HCT116 (cell line): Measurements from ENCODE around the gene KHSRP. TPM values are rescaled to one million over a fixed set of nuclear protein-coding genes. Genes with fewer than 3 reads are reported as not detected.

Experiments
- ATAC-seq: fragments of 200-7000 bp; cut with Tn5 transposase; 2 replicates; pipeline ENCODE4 v1.9.1; 2020; ENCODE audit warnings: mild to moderate bottlenecking, moderate library complexity
- BruUV-seq: library from RNA; stranded (reverse); fragments of 400-500 nt; replicated peaks from 2 replicates; lab custom pipeline; 2021; lab: Mats Ljungman, UMichigan
- CTCF ChIA-PET: fragments of 300-600 bp; sonication (Branson Sonifier 250); formaldehyde crosslinking; loops from one replicate; lab custom pipeline; 2021; ENCODE audit warnings: antibody characterized with exemption; lab: Charles Lee
- POLR2A ChIA-PET: fragments of 300-600, 350-600 bp; sonication (Branson Sonifier 250); formaldehyde crosslinking; loops from one replicate; lab custom pipeline; 2021; ENCODE audit warnings: antibody characterized with exemption; lab: Charles Lee
- RAD21 ChIA-PET, 2 experiments: fragments of 300-600 bp; sonication (Branson Sonifier 250); formaldehyde crosslinking; loops; one replicate each; lab custom pipeline; 2023; ENCODE audit warnings: low total read pairs in 2 of 2; ENCODE audit not compliant: uncharacterized antibody in 2 of 2, unreplicated experiment in 2 of 2, low non-redundant PET in 1 of 2; lab: Charles Lee
- DNase-seq: peaks from one replicate; pipeline ENCODE4 v3.0.0-alpha.2; 2010; ENCODE audit warnings: low read depth, low spot score
- H2AFZ ChIP-seq: fragments of 200-600 bp; shearing (Covaris generic), sonication (generic); 2 replicates; pipeline ENCODE4 v1.6.1; 2017; ENCODE audit warnings: low read depth, mixed run types, mixed read lengths, antibody characterized with exemption, low read length; ENCODE audit not compliant: poor library complexity, severe bottlenecking
- H3K27ac ChIP-seq: 2 replicates; pipeline ENCODE4 v1.5.1; 2012; ENCODE audit warnings: low read depth, low read length
- H3K27me3 ChIP-seq: fragments of 200-600 bp; sonication (generic); 2 replicates; pipeline ENCODE4 v1.6.1; 2016; ENCODE audit warnings: mixed run types, low read length, mixed read lengths; ENCODE audit not compliant: insufficient read depth
- H3K36me3 ChIP-seq, 2 experiments: fragments of 200-500 bp in 1 of 2; fragments of 200-600 bp in 1 of 2; sonication (Bioruptor generic) in 1 of 2; sonication (generic) in 1 of 2; 2 replicates each; pipeline versions ENCODE4 v1.5.1 to v1.6.1; 2014 to 2016; ENCODE audit warnings: low read length in 2 of 2, inconsistent platforms in 1 of 2, mixed read lengths in 1 of 2, mixed run types in 1 of 2; ENCODE audit not compliant: insufficient read depth in 2 of 2, control insufficient read depth in 1 of 2
- H3K4me1 ChIP-seq, 2 experiments: fragments of 200-600 bp in 1 of 2; sonication (generic) in 1 of 2; 2 replicates each; pipeline versions ENCODE4 v1.5.1 to v1.6.1; 2012 to 2017; ENCODE audit warnings: low read length in 2 of 2, inconsistent platforms in 1 of 2, mild to moderate bottlenecking in 1 of 2, mixed read lengths in 1 of 2, mixed run types in 1 of 2, moderate library complexity in 1 of 2; ENCODE audit not compliant: insufficient read depth in 2 of 2, control insufficient read depth in 1 of 2
- H3K4me2 ChIP-seq: fragments of 200-600 bp; sonication (generic); 2 replicates; pipeline ENCODE4 v1.6.1; 2017; ENCODE audit warnings: mixed run types, low read length, mixed read lengths
- H3K4me3 ChIP-seq, 2 experiments: fragments of 200-600 bp in 1 of 2; sonication (generic) in 1 of 2; replicated peaks in 1 of 2; 2 replicates each; pipeline ENCODE4 v1.5.1; 2011 to 2016; ENCODE audit warnings: low read length in 2 of 2, control low read depth in 1 of 2, low read depth in 1 of 2, mild to moderate bottlenecking in 1 of 2, mixed read lengths in 1 of 2, mixed run types in 1 of 2
- H3K79me2 ChIP-seq: fragments of 200-600 bp; sonication (generic); 2 replicates; pipeline ENCODE4 v1.6.1; 2017; ENCODE audit warnings: mild to moderate bottlenecking, mixed run types, low read length, moderate library complexity, mixed read lengths; ENCODE audit not compliant: insufficient read depth
- H3K9ac ChIP-seq: fragments of 200-600 bp; sonication (generic); 2 replicates; pipeline ENCODE4 v1.6.1; 2016; ENCODE audit warnings: low read length, mixed read lengths
- H3K9me2 ChIP-seq: fragments of 200-600 bp; sonication (generic), shearing (Covaris generic); 2 replicates; pipeline ENCODE4 v1.6.1; 2017; ENCODE audit warnings: mixed run types, mild to moderate bottlenecking, moderate library complexity; ENCODE audit not compliant: insufficient read depth
- H3K9me3 ChIP-seq, 2 experiments: fragments of 200-500 bp in 1 of 2; fragments of 200-600 bp in 1 of 2; sonication (Bioruptor generic) in 1 of 2; sonication (generic) in 1 of 2; 2 replicates each; pipeline ENCODE4 v1.6.1; 2014 to 2017; ENCODE audit warnings: low read length in 2 of 2, mixed read lengths in 2 of 2, inconsistent platforms in 1 of 2, low read depth in 1 of 2, mild to moderate bottlenecking in 1 of 2, mixed run types in 1 of 2, moderate library complexity in 1 of 2; ENCODE audit not compliant: control insufficient read depth in 1 of 2, insufficient read depth in 1 of 2
- H4K20me1 ChIP-seq: fragments of 200-600 bp; sonication (generic), shearing (Covaris generic); 2 replicates; pipeline ENCODE4 v1.6.1; 2017; ENCODE audit warnings: mixed run types, mild to moderate bottlenecking, moderate library complexity; ENCODE audit not compliant: insufficient read depth
- CBX3 ChIP-seq: IDR thresholded peaks from 2 replicates; pipeline ENCODE4 v1.6.1; 2012; ENCODE audit warnings: low read depth
- CTCF ChIP-seq, 3 experiments: fragments of 200-600 bp in 1 of 3; sonication (generic) in 1 of 3; IDR thresholded peaks in 2 of 3; conservative IDR thresholded peaks in 1 of 3; 2 replicates each; pipeline ENCODE4 v1.5.1; 2012 to 2017; ENCODE audit warnings: low read depth in 2 of 3, low read length in 2 of 3, antibody characterized with exemption in 1 of 3, borderline replicate concordance in 1 of 3, control low read depth in 1 of 3, mild to moderate bottlenecking in 1 of 3, mixed read lengths in 1 of 3, mixed run types in 1 of 3, moderate library complexity in 1 of 3; ENCODE audit not compliant: insufficient read depth in 1 of 3
- EZH2phosphoT487 ChIP-seq: fragments of 200-600 bp; IDR thresholded peaks from 2 replicates; pipeline ENCODE4 v1.6.1; 2018; ENCODE audit warnings: antibody characterized with exemption, borderline replicate concordance
- POLR2AphosphoS5 ChIP-seq: IDR thresholded peaks from 2 replicates; pipeline ENCODE4 v1.6.1; 2011; ENCODE audit warnings: mild to moderate bottlenecking, low read depth, low read length, moderate library complexity
- SIN3A ChIP-seq: IDR thresholded peaks from 2 replicates; pipeline ENCODE4 v1.6.1; 2012; ENCODE audit warnings: low read depth
- SP1 ChIP-seq: IDR thresholded peaks from 2 replicates; pipeline ENCODE4 v1.6.1; 2012; ENCODE audit warnings: low read depth
- TCF7L2 ChIP-seq: IDR thresholded peaks from 2 replicates; pipeline ENCODE4 v1.7.0; 2011; ENCODE audit warnings: borderline replicate concordance, inconsistent platforms; ENCODE audit not compliant: insufficient read depth, insufficient read length; ENCODE audit errors: extremely low read depth
- intact Hi-C: fragments of 100-400 bp; cut with micrococcal nuclease; formaldehyde crosslinking; loops from 2 replicates; pipeline ENCODE4 v1.10.0; 2022
- total RNA-seq: library from RNA; stranded (reverse); gene quantifications from one replicate; pipeline ENCODE4 v1.2.1, GENCODE V29; 2021; ENCODE audit not compliant: unreplicated experiment
- TF ChIP-seq, protein P1 (sequence below): IDR thresholded peaks from 2 replicates; pipeline ENCODE4 v1.6.1; 2012; ENCODE audit warnings: low read depth
- TF ChIP-seq, protein P2 (sequence below): IDR thresholded peaks from 2 replicates; pipeline ENCODE4 v1.6.1; 2012

The KHSRP gene
- total RNA-seq, 1 experiment from 2014 or later: 553 TPM

- ChIA-PET CTCF (no interaction called here), RAD21 (no interaction called here), POLR2A (no interaction called here)
- no peak for DNase-seq
- Histone ChIP-seq H3K4me2 (no peak overlapping the region), H3K9ac (no peak overlapping the region), H4K20me1 (no peaks in the 10 kb centered on the region), H3K4me3 (no peak overlapping the region), H3K36me3 (no peaks in the 10 kb centered on the region), H3K79me2 (no peaks in the 10 kb centered on the region), H2AFZ (no peak overlapping the region), H3K9me2 (no peaks in the 10 kb centered on the region), H3K9me3 (no peaks in the 10 kb centered on the region), H3K4me1 (no peaks in the 10 kb centered on the region), H3K27ac (no peak overlapping the region), H3K27me3 (no peaks in the 10 kb centered on the region)
- intact Hi-C loops: no loop called here
- BruUV-seq: no TSS peak
- TF ChIP-seq CBX3: no peak
- no peak for TF ChIP-seq POLR2AphosphoS5
- TF ChIP-seq, protein P1, sequence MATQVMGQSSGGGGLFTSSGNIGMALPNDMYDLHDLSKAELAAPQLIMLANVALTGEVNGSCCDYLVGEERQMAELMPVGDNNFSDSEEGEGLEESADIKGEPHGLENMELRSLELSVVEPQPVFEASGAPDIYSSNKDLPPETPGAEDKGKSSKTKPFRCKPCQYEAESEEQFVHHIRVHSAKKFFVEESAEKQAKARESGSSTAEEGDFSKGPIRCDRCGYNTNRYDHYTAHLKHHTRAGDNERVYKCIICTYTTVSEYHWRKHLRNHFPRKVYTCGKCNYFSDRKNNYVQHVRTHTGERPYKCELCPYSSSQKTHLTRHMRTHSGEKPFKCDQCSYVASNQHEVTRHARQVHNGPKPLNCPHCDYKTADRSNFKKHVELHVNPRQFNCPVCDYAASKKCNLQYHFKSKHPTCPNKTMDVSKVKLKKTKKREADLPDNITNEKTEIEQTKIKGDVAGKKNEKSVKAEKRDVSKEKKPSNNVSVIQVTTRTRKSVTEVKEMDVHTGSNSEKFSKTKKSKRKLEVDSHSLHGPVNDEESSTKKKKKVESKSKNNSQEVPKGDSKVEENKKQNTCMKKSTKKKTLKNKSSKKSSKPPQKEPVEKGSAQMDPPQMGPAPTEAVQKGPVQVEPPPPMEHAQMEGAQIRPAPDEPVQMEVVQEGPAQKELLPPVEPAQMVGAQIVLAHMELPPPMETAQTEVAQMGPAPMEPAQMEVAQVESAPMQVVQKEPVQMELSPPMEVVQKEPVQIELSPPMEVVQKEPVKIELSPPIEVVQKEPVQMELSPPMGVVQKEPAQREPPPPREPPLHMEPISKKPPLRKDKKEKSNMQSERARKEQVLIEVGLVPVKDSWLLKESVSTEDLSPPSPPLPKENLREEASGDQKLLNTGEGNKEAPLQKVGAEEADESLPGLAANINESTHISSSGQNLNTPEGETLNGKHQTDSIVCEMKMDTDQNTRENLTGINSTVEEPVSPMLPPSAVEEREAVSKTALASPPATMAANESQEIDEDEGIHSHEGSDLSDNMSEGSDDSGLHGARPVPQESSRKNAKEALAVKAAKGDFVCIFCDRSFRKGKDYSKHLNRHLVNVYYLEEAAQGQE: no peak
- no peak for TF ChIP-seq CTCF (IDR thresholded peaks at IDR 0.05 in 2 of 3, conservative IDR thresholded peaks at IDR 0.05 in 1 of 3; ENCODE audit: borderline replicate concordance in 1 of 3, insufficient read depth in 1 of 3, low read depth in 2 of 3, low read length in 2 of 3)
- TF ChIP-seq SIN3A: no peak
- TF ChIP-seq, protein P2, sequence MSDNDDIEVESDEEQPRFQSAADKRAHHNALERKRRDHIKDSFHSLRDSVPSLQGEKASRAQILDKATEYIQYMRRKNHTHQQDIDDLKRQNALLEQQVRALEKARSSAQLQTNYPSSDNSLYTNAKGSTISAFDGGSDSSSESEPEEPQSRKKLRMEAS: no peak
- TF ChIP-seq TCF7L2: no peak
- no peak for TF ChIP-seq EZH2phosphoT487
- no peak for TF ChIP-seq SP1
- no peak for ATAC-seq
Measured at GRCh38 chr19:6406401-6406800, 18.2 kb downstream of the KHSRP start.
